ENCODE measurements around the gene CNTFR. TPM values are rescaled to one million over a fixed set of nuclear protein-coding genes. Genes with fewer than 3 reads are reported as not detected.
"Not testable (repeated sequence)": the region's sequence is repeated elsewhere in the genome, so short reads cannot be mapped to it uniquely, and the experiment has no call there.

CNTFR gene, protein sequence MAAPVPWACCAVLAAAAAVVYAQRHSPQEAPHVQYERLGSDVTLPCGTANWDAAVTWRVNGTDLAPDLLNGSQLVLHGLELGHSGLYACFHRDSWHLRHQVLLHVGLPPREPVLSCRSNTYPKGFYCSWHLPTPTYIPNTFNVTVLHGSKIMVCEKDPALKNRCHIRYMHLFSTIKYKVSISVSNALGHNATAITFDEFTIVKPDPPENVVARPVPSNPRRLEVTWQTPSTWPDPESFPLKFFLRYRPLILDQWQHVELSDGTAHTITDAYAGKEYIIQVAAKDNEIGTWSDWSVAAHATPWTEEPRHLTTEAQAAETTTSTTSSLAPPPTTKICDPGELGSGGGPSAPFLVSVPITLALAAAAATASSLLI
- total RNA-seq, result not detected

DNA sequence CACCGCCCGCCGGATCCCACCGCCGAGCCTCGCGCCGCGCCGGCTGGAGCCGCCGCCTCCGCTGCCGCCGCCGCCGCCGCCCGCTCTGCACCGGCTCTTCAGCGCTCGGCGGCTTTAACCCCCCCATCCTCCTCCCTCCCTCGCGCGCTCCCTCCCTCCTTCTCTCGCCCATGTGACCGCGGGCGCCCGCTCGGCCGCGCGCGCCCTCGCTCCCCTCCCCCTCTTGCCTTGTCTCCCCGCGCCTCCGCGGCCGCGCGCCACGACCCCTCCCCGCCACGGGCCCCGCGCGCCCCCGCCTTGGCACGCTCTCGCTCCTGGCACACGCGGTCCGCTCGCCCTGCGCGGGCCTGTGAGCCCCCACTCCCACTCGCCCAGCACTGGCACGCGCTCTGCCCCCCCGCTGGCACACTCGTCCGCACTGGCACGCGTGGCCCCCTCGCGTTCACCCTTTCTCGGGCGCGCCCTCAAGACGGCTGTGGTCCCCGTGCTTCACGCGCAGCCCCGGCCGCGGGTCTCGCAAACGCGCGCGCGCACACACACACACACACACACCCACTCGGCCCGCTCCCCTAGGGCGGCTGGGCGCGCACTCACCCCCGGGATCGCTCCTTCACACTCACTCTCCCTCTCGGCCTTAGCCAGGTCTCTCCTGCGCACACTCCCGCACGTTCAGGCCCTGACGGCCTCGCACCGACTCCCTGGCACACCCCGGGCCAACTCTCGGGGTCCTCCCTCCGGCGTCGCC lies at the start of gene CNTFR:
Gene CNTFR, minus strand, starts transcription at position 89 of the 745 bp plus-strand sequence. CDS start 20,743 bp downstream, outside the sequence.
- Mint-ChIP-seq H3K27ac (no peak within 1 kb of the TSS), H3K4me1 (ENCODE audit: low read depth) (peaks cover 22% of the 10 kb centered on the region), H3K4me3 (peak within 1 kb of the TSS; percentile 58), H3K27me3 (ENCODE audit: low read depth) (peaks cover 73% of the 10 kb centered on the region), H3K9me3 (no peaks in the 10 kb centered on the region), H3K36me3 (ENCODE audit: low read depth) (no peaks in the 10 kb centered on the region)
- intact Hi-C loops (cut with micrococcal nuclease), result loop anchor here (2.0 to 5.0 kb wide), 2 partner anchors 65 to 88 kb away; no protein-coding TSS in a partner anchor
- CTCF ChIA-PET, result no interaction called here
- DNase-seq, result no peak

DNA sequence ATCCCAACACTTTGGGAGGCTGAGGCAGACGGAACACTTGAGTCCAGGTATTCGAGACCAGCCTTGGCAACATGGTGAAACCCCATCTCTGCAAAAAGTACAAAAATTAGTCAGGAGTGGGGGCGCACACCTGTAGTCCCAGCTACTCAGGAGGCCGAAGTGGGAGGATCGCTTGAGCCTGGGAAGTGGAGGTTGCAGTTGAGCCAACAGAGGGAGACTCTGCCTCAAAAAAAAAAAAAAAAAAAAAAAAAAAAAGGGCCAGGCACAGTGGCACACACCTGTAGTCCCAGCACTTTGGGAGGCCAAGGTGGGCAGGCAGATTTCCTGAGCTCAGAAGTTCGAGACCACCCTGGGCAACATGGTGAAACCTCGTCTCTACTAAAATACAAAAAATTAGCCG lies 49.8 kb upstream of the CNTFR start:
- H3K9me3 Mint-ChIP-seq; H3K4me3 Mint-ChIP-seq; DNase-seq; H3K27me3 Mint-ChIP-seq (ENCODE audit: low read depth); H3K27ac Mint-ChIP-seq: not testable (repeated sequence)
- peaks cover 32% of the 10 kb centered on the region for H3K4me1 Mint-ChIP-seq (ENCODE audit: low read depth)
- peaks cover 13% of the 10 kb centered on the region for H3K36me3 Mint-ChIP-seq (ENCODE audit: low read depth)
- CTCF ChIA-PET, result interaction anchor here (0.7 to 6.0 kb wide), 5 partner anchors 7 to 138 kb away, joined by 3 to 64 read pairs (median 5); partner anchors contain the start of gene GALT
- intact Hi-C loops (cut with micrococcal nuclease), result loop anchor here (5.0 to 10.0 kb wide), 3 partner anchors 312 to 595 kb away; partner anchors contain the start of genes DCAF12, KIF24, NUDT2 and UBAP2

DNA sequence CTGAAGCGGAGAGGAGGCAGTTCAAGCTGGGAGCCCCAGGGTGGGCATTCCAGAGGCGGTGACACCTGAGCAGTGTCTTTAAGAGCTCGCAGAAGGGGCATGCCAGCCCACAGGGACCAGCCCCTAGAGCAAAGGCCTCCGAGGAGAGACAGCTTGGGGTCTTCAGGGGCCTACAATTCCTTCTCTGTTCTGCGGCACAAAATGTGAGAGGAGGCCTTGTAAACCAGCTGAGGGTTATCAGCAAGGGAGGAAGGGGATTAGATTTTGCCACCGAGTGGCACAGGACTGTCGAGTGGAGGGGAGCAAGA lies 48.6 kb upstream of the CNTFR start:
- Mint-ChIP-seq H3K4me3 (peak overlapping the region; percentile 92), H3K27me3 (ENCODE audit: low read depth) (no peaks in the 10 kb centered on the region), H3K4me1 (ENCODE audit: low read depth) (peaks cover 37% of the 10 kb centered on the region), H3K36me3 (ENCODE audit: low read depth) (peaks cover 13% of the 10 kb centered on the region), H3K9me3 (no peaks in the 10 kb centered on the region), H3K27ac (peak overlapping the region; percentile 89)
- CTCF ChIA-PET, result interaction anchor here (1.1 to 6.9 kb wide), 8 partner anchors 8 to 137 kb away, joined by 3 to 123 read pairs (median 8); partner anchors contain the start of genes GALT and RPP25L
- intact Hi-C loops (cut with micrococcal nuclease), result loop anchor here (1.0 to 10.0 kb wide), 5 partner anchors 8 to 593 kb away; partner anchors contain the start of genes DCAF12, GALT, KIF24 and NUDT2
- DNase-seq, result no peak

- peaks cover 37% of the 10 kb centered on the region for H3K4me1 Mint-ChIP-seq (ENCODE audit: low read depth)
- peak; percentile 94 for DNase-seq
- no peaks in the 10 kb centered on the region for H3K9me3 Mint-ChIP-seq
- H3K27ac Mint-ChIP-seq, result peak within 1 kb of the TSS; percentile 89
- peaks cover 13% of the 10 kb centered on the region for H3K36me3 Mint-ChIP-seq (ENCODE audit: low read depth)
- no peaks in the 10 kb centered on the region for H3K27me3 Mint-ChIP-seq (ENCODE audit: low read depth)
- CTCF ChIA-PET, result interaction anchor here (0.6 to 6.9 kb wide), 10 partner anchors 8 to 497 kb away, joined by 3 to 123 read pairs (median 8); partner anchors contain the start of genes DCTN3, GALT and RPP25L
- intact Hi-C loops (cut with micrococcal nuclease), result loop anchor here (1.0 to 10.0 kb wide), 7 partner anchors 9 to 593 kb away; partner anchors contain the start of genes DCAF12, DNAI1, FAM219A and GALT
- H3K4me3 Mint-ChIP-seq, result peak within 1 kb of the TSS; percentile 92
Observed at GRCh38 chr9:34637356-34638137, 48.0 kb upstream of the CNTFR start, which contains the start of gene SIGMAR1. SIGMAR1 (minus strand) TSS chr9:34637787; CDS start chr9:34637697, 90 bp downstream.

GRCh38 chr9:34636791-34637355 lies 47.3 kb upstream of the CNTFR start:
- no peaks in the 10 kb centered on the region for H3K9me3 Mint-ChIP-seq
- H3K4me1 Mint-ChIP-seq (ENCODE audit: low read depth), result peaks cover 37% of the 10 kb centered on the region
- peak; percentile 25 for DNase-seq
- H3K27ac Mint-ChIP-seq, result peak overlapping the region; percentile 83
- CTCF ChIA-PET, result interaction anchor here (1.2 to 6.9 kb wide), 8 partner anchors 7 to 233 kb away, joined by 3 to 123 read pairs (median 26); partner anchors contain the start of genes DCTN3, GALT and RPP25L
- peaks cover 13% of the 10 kb centered on the region for H3K36me3 Mint-ChIP-seq (ENCODE audit: low read depth)
- no peaks in the 10 kb centered on the region for H3K27me3 Mint-ChIP-seq (ENCODE audit: low read depth)
- peak overlapping the region; percentile 92 for H3K4me3 Mint-ChIP-seq
- intact Hi-C loops (cut with micrococcal nuclease), result loop anchor here (1.0 to 10.0 kb wide), 5 partner anchors 28 to 592 kb away; partner anchors contain the start of genes DCAF12, DNAI1, FAM219A and KIF24

DNA sequence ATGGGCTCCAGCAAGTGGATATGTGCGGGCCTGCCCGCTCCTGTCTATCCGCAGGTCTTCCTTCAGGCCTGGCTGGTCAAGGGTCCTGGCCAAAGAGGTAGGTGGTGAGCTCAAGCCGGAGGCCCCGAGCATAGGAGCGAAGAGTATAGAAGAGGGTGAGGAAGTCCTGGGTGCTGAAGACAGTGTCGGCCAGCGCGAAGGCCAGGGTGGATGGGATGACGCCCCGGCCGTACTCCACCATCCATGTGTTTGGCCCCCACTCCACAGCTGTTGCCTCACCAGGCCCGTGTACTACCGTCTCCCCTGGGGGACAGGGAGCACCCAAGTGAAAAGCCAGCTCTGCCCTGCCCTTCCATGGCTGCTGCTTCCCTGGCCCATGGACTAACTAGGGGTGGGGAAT lies 46.0 kb upstream of the CNTFR start:
- DNase-seq, result no peak
- Mint-ChIP-seq H3K27ac (no peak overlapping the region), H3K36me3 (ENCODE audit: low read depth) (peaks cover 13% of the 10 kb centered on the region), H3K4me3 (peak overlapping the region; percentile 92), H3K4me1 (ENCODE audit: low read depth) (peaks cover 37% of the 10 kb centered on the region), H3K27me3 (ENCODE audit: low read depth) (peaks cover under 1% of the 10 kb centered on the region), H3K9me3 (no peaks in the 10 kb centered on the region)
- CTCF ChIA-PET, result interaction anchor here (0.7 to 6.9 kb wide), 11 partner anchors 8 to 241 kb away, joined by 4 to 123 read pairs (median 19); partner anchors contain the start of genes DCTN3, GALT and RPP25L
- intact Hi-C loops (cut with micrococcal nuclease), result loop anchor here (5.0 to 10.0 kb wide), 3 partner anchors 308 to 591 kb away; partner anchors contain the start of genes DCAF12, KIF24, NUDT2 and UBAP2

DNA sequence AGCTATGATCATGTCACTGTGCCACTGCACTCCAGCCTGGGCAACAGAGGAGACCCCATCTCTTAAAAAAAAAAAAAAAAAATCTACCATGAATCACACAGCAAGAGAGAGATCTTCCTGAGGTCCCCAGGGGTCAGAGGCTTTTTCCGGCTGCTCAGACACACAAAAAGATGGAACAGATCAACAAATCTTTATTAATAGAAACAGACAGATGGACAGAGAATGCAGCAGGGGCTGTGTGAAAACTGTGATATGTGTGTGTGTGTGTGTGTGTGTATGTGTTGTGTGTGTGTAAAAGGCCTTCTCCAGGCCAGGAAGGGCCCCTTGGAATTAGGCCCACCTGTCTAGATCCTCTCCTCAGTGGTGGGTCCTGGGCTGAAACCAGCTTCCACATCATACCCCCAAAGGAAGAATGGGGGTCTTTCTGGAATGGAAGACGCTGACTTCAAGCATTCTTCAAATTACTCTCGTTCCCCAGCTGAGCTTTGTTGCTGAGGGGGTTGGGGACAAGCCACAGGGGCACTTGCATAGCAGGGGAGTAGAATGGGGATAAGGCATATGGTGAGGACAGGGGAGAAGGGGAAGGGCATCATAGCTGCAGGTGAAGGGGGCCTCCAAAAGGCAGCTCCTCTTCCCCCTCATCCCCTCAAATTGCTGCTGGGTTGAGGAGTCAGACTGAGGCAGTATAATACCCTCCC lies 45.2 kb upstream of the CNTFR start:
- Mint-ChIP-seq H3K9me3 (no peaks in the 10 kb centered on the region), H3K27me3 (ENCODE audit: low read depth) (peaks cover 9% of the 10 kb centered on the region), H3K4me3 (no peak overlapping the region), H3K36me3 (ENCODE audit: low read depth) (peaks cover 13% of the 10 kb centered on the region), H3K27ac (no peak overlapping the region), H3K4me1 (ENCODE audit: low read depth) (peaks cover 39% of the 10 kb centered on the region)
- DNase-seq, result no peak
- intact Hi-C loops (cut with micrococcal nuclease), result loop anchor here (1.0 to 10.0 kb wide), 6 partner anchors 14 to 590 kb away; partner anchors contain the start of genes DCAF12, DCTN3, KIF24 and NUDT2
- CTCF ChIA-PET, result interaction anchor here (0.6 to 6.9 kb wide), 22 partner anchors 9 to 307 kb away, joined by 3 to 123 read pairs (median 8); partner anchors contain the start of genes CCL27, DCTN3, GALT and IL11RA

GRCh38 chr9:34633851-34634550 lies 44.5 kb upstream of the CNTFR start:
- peaks cover 16% of the 10 kb centered on the region for H3K27me3 Mint-ChIP-seq (ENCODE audit: low read depth)
- H3K4me1 Mint-ChIP-seq (ENCODE audit: low read depth), result peaks cover 43% of the 10 kb centered on the region
- no peak overlapping the region for H3K27ac Mint-ChIP-seq
- intact Hi-C loops (cut with micrococcal nuclease), result loop anchor here (1.0 to 10.0 kb wide), 5 partner anchors 14 to 589 kb away; partner anchors contain the start of genes DCAF12, DCTN3, RPP25L and UBAP2
- no peaks in the 10 kb centered on the region for H3K9me3 Mint-ChIP-seq
- CTCF ChIA-PET, result interaction anchor here (0.6 to 6.9 kb wide), 22 partner anchors 9 to 306 kb away, joined by 3 to 123 read pairs (median 8); partner anchors contain the start of genes CCL27, DCTN3, GALT and IL11RA
- H3K4me3 Mint-ChIP-seq, result no peak overlapping the region
- peaks cover 13% of the 10 kb centered on the region for H3K36me3 Mint-ChIP-seq (ENCODE audit: low read depth)
- DNase-seq, result peak; percentile 85

DNA sequence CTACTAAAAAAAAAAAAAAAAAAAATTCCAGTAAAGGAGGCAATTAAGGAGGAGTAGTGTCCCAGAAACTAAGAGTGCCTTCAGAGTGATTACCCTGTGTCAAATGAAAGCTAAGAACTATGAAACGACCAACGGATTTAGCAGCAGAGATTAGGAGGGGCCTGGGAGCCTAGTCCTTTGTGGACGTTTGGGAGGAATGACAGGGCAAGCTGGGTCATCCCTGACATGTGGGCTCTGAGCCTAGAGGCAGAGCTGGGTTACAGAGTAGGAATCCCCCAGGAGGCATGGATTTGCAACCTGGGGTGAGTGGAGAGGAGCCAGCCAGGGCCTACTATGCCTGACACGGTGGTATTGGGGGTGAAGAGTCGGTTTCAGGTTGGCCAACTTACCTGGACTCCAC lies 43.6 kb upstream of the CNTFR start:
- Mint-ChIP-seq H3K4me3 (no peak overlapping the region), H3K4me1 (ENCODE audit: low read depth) (peaks cover 39% of the 10 kb centered on the region)
- CTCF ChIA-PET, result interaction anchor here (0.6 to 6.9 kb wide), 11 partner anchors 8 to 429 kb away, joined by 3 to 123 read pairs (median 19); partner anchors contain the start of genes CCL27, DCTN3, GALT and RPP25L

More for the DNA sequence above, 43.6 kb upstream of the CNTFR start:
- Mint-ChIP-seq H3K9me3 (no peaks in the 10 kb centered on the region), H3K27ac (no peak overlapping the region), H3K27me3 (ENCODE audit: low read depth) (peaks cover 21% of the 10 kb centered on the region), H3K36me3 (ENCODE audit: low read depth) (peaks cover 13% of the 10 kb centered on the region)
- intact Hi-C loops (cut with micrococcal nuclease), result loop anchor here (10.0 kb wide), 2 partner anchors 508 to 588 kb away; partner anchors contain the start of genes DCAF12 and UBAP2
- DNase-seq, result no peak
